GM12892 (cell line): ENCODE measurements around the gene CTAG1B.

ENCODE experiments used
- DNase-seq: peaks from one replicate; pipeline ENCODE4 v3.0.0; 2011; ENCODE audit not compliant: insufficient read length
- FAIRE-seq: peaks from 2 replicates; lab custom pipeline; 2011; peaks lifted over from hg19 to GRCh38; lab: Jason Lieb, UNC
- POLR2A ChIP-seq: IDR thresholded peaks from 2 replicates; pipeline ENCODE4 v1.6.1; 2011; ENCODE audit warnings: low read depth, low read length, control low read depth
- POLR2AphosphoS5 ChIP-seq: IDR thresholded peaks from 2 replicates; pipeline ENCODE4 v1.6.1; 2011; ENCODE audit warnings: low read depth, low read length, control low read depth
- TAF1 ChIP-seq: IDR thresholded peaks from 2 replicates; pipeline ENCODE4 v1.6.1; 2011; ENCODE audit warnings: low read depth, mild to moderate bottlenecking, control low read depth, low read length, borderline replicate concordance

Gene CTAG1B

DNA sequence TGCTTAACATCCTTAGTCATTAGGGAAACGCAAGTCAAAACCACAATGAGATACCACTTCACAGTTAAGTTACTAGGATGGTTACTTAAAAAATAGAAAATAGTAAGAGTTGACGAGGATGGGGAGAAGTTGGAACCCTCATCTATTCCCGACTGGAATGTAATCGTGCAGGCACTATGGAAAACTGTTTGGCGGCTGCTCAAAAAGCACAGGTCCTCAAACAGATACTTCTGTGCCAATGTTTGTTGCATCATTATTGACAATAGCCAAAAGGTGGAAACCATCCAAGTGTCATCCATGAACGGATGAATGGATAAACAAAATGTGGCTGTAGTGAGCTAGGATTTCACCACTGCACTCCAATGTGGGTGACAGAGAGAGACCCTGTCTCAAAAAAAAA lies 11.7 kb downstream of the CTAG1B start:
- TF ChIP-seq POLR2A (no peak), TAF1 (no peak), POLR2AphosphoS5 (no peak)
- FAIRE-seq (no peak), DNase-seq (no peak)

DNA sequence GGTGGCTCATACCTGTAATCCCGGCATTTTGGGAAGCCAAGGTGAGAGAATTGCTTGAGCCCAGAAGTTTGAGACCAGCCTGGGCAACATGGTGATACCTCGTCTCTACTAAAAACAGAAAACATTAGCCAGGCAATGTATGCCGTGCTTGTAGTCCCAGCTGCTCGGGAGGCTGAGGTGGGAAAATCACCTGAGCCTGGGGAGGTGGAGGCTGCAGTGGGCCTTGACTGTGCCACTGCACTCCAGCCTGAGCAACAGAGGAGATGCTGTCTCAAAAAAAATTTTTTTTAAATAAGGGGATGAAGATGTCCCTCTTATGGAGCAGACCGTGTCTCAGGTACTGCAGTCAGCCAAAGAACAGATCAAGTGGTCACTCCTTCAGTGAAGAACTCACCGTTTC lies 13.5 kb downstream of the CTAG1B start:
- FAIRE-seq, result no peak
- no peak for TF ChIP-seq TAF1
- TF ChIP-seq POLR2AphosphoS5, result no peak
- no peak for TF ChIP-seq POLR2A
- no peak for DNase-seq

DNA sequence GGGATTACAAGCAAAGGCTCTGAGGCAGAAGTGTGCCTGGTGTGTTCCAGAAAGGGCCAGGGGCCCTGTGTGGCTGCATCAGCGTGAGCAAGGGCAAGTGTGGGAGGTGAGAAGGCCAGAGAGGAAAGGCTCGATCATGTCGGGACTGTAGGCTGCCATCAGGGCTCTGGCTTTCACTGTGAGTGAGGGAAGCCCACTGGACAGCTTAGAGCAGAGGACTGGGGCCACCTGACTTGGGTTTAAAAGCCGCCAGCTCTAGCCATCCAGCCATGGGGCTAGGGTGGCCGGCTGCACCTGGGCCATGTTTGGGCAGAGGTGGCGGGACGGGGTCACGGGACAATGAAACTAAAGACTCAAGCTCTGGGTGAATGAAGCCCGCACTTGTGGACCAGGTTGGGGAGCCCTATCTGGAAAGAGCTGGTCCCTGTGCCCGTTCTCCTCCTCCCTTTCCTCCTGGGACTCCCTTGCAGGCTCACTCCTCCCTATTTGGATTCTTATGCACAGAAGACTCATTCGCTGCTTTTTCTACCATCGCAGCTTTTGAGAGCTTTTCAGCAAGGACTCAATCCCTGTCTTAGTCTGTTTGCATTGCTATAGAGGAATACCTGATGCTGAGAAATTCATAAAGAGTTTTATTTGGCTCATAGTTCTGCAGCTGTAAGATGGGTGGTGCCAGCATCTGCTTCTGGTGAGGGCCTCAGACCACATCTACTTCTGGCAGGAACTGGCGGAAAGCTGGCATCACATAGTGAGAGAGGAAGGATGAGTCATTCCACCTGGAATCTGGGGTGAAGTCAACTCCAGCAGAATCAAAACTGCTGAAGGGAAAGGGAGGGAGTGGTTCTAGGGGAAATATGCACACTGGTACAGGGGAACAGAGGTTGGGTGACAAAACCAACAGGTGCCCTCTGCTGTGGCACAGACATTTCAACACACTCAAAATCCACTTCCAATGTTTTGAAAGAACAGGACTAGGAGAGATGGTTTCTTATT lies 15.3 kb downstream of the CTAG1B start:
- DNase-seq, result no peak

GRCh38 chrX:154602766-154603437 lies 16.2 kb downstream of the CTAG1B start:
- FAIRE-seq (no peak), DNase-seq (no peak)
- TF ChIP-seq POLR2AphosphoS5 (no peak), TAF1 (no peak), POLR2A (no peak)

More for the DNA sequence above, 15.3 kb downstream of the CTAG1B start:
- FAIRE-seq, result no peak
- TF ChIP-seq POLR2AphosphoS5, result no peak
- no peak for TF ChIP-seq TAF1
- TF ChIP-seq POLR2A, result no peak

DNA sequence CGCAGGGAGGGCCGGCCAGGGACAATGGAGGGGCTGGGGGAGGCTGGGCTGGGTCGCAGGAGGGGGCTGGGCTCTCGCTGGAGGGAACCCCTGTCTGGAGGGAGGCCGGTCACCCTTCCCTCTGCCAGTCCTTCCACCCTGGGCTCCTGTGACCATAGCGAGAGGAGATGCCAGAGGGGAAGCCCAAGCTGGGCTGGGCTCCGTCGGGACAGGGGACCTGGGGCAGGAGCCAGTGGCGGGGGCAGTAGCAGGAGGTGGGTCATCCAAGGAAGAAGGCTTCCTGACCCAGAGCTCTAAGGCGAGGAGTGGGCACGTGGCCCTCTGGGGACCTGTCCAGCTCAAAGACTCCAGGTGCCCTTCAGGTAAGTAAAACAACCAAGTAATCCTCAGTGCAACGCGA lies 16.9 kb downstream of the CTAG1B start:
- no peak for FAIRE-seq
- no peak for TF ChIP-seq POLR2AphosphoS5
- TF ChIP-seq POLR2A, result no peak
- no peak for TF ChIP-seq TAF1
- no peak for DNase-seq

- DNase-seq (no peak), FAIRE-seq (no peak)
- no peak for TF ChIP-seq POLR2AphosphoS5
- TF ChIP-seq TAF1, result no peak
- TF ChIP-seq POLR2A, result no peak
These were observed 18.2 kb downstream of the CTAG1B start for GRCh38 chrX:154600759-154601374.

DNA sequence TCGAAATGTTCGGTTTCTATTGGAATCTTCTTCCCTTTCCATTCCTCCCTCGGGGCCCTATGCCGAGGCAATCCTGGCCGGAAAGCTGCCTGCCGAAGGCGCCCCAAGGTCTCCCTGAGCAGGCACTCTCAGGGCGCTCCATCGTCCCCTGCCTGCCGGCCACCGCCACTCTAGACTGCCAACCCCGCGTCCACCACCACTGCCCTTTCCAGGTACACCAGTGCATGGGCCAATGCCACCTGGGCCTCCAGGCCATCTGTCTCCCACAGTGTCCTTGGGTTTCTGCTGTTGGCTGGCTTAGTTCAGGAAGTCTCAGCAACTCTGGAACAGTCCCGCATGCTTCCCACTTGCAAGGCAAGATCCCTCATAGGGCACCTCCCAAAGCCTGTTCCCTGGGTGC lies 19.6 kb downstream of the CTAG1B start:
- TF ChIP-seq POLR2A, result no peak
- FAIRE-seq, result no peak
- no peak for DNase-seq

DNA sequence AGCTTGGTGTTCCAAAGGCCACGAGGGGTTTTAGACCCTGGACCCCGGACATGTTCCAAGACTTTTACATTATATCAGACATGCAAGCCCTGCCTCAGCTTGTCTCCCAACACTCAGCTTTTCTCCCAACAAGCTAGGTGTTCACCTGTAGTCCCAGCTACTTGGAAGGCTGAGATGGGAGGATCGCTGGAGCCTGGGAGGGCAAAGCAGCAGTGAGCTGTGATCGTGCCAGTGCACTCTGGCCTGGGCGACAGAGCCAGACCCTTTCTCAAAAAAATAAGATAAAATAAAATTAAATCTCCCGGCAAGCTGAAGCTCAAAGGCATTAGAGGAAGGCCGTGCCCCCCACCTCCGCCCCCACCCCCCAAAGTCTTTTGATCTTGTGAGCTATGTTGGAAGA lies 20.4 kb downstream of the CTAG1B start:
- FAIRE-seq (no peak), DNase-seq (no peak)
- TF ChIP-seq POLR2A (no peak), POLR2AphosphoS5 (no peak), TAF1 (no peak)

DNA sequence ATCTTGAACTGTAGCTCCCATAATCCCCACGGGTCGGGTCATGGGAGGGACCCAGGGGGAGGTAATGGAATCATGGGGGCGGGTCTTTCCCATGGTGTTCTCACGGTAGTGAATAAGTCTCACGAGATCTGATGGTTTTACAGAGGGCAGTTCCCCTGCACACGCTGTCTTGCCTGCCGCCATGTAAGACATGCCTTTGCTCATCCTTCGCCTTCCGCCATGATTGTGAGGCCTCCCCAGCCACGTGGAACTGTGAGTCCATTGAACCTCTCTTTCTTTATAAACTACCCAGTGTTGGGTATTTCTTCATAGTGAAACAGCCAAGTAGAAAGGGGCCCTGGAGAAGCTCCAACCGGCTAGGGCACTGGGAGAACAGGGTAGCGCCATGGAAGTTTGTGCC lies 21.9 kb downstream of the CTAG1B start:
- DNase-seq, result no peak
- FAIRE-seq, result no peak
- no peak for TF ChIP-seq TAF1
- no peak for TF ChIP-seq POLR2AphosphoS5
- no peak for TF ChIP-seq POLR2A

GRCh38 chrX:154596290-154596929 lies 22.7 kb downstream of the CTAG1B start:
- no peak for DNase-seq
- no peak for FAIRE-seq
- TF ChIP-seq TAF1 (no peak), POLR2A (no peak), POLR2AphosphoS5 (no peak)

GRCh38 chrX:154595559-154596249 lies 23.4 kb downstream of the CTAG1B start:
- no peak for TF ChIP-seq POLR2A
- TF ChIP-seq POLR2AphosphoS5, result no peak
- no peak for TF ChIP-seq TAF1
- FAIRE-seq (no peak), DNase-seq (no peak)
